NCI-H187 treated with DMSO at 0.1 percent for 48 hours (cell line): ENCODE measurements around the gene RNF157.
"Not testable (repeated sequence)": the region's sequence is repeated elsewhere in the genome, so short reads cannot be mapped to it uniquely, and the experiment has no call there.

ENCODE experiments used
- DNase-seq: peaks from one replicate; lab custom pipeline; 2025; lab: John Stamatoyannopoulos, UW

The RNF157 gene

GRCh38 chr17:76234354-76234679 is 6.0 kb downstream of the RNF157 start:
- DNase-seq = no peak

- no peak for DNase-seq
Observed at GRCh38 chr17:76233588-76234353, 6.5 kb downstream of the RNF157 start.

GRCh38 chr17:76232342-76232741 is 8.0 kb downstream of the RNF157 start:
- DNase-seq = no peak

DNA sequence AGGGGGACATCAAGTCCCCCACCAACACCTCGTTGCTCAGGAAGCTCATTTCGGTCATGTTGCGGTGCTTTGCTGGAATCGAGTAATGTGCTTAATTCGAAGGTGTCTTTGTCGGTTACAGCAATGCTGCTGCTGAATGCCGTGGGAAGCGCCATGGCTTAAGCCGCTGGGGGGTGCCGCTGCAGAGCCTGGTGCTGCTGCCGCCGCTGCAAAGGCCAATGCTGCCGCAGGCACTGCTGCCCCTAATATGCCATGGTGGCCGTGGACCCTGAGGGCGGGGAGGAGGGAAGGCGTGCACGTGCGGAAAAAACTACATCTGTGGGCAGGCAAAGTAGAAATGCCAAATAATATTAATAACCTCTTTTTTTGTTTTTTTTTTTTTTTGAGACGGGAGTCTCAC is 13.5 kb downstream of the RNF157 start:
- not testable (repeated sequence) for DNase-seq

DNA sequence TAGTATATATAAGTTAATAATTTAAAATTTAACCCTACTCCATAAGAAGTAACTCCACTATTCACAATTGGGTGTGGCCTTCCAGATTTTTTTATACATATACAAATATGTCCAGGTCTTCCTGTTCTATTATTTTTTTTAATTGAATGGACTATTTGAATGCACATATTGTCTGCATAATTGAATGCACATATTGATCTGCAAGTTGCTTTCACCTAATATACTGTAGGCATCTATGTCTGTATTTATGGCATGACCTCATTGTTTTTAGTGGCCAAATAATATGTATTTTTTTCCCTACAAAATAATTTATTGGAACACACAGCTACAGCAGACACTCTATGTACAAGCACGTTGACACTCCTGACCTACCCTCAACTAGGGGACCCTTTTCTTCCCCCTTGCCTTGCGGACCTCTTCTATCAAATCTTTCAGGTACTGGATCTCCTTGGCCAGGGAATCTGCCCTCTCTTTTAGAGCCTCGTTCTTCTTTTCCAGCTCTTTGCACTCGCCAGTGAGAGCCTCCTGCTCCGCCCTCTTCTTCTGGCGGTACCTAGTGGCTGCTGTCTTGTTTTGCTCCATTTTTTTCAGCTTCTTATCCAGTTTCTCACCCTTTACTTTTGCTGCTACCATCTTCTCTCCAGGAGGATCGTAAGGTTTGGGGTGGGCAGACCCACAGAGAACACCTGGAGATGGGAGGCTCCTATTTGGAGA is 14.8 kb downstream of the RNF157 start:
- not testable (repeated sequence) for DNase-seq

DNA sequence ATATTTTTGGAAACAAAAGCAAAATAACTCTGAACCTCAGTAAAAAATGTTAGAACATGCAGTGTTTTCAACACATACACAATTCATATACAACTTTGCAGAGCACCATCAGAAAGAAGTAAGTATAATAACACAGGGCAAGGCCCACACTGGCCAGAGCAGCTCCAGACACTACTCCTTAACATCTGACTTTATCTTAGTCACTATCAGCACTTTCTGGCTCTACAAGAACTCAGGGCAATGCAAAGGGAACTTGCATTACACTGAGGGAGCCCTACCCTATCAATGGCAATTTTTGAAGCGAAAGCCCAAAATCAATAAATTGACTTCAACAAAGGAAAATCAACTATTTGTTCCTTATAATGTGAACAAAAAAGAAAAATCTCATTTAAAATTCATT is 16.5 kb downstream of the RNF157 start:
- no peak for DNase-seq

- no peak for DNase-seq
Observed at GRCh38 chr17:76219670-76220383, 20.5 kb downstream of the RNF157 start.

- DNase-seq = no peak
Observed at GRCh38 chr17:76217081-76217480, 23.2 kb downstream of the RNF157 start.

- no peak for DNase-seq
Observed at GRCh38 chr17:76213491-76213890, 26.8 kb downstream of the RNF157 start.

- no peak for DNase-seq
Observed at GRCh38 chr17:76208120-76208519, 32.2 kb downstream of the RNF157 start.

GRCh38 chr17:76207275-76208059 is 32.8 kb downstream of the RNF157 start:
- no peak for DNase-seq

- not testable (repeated sequence) for DNase-seq
Observed at GRCh38 chr17:76205542-76206144, 34.6 kb downstream of the RNF157 start.

DNA sequence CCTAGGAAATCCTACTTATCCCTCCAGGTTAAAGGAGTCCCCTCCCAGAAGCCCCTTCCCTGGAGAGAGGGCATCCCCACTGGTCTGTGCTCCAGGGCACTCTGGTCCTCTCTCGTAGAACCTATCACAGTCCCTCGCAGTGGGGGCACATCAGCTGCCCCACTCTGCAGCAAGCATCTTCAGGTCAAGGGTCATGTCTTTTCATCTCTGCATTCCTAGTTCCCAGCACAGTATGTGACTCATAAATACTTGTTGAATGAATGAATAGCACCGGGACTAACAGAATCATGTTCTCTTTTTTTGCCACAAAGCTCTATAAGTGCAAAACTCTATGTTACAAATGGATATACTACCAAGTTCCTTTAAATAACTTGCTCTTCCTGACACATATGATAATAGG is 36.0 kb downstream of the RNF157 start:
- DNase-seq = no peak

DNA sequence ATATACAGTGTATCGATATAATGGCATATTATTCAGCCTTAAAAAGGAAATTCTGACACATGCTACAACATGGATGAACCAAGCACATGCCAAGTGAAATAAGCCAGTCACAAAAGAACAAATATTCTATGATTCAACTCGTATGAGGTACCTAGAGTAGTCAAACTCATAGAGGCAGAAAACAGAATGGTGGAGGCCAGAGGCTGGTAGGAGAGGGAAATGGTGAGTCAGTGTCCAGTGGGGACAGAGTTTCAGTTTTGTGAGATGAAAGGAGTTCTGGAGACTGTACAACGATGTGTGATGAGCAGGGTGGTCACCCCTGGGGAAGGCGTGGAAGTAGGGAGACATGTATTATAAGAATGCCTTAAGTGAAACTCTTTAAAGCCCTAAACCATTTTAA is 39.9 kb downstream of the RNF157 start:
- no peak for DNase-seq

GRCh38 chr17:76199469-76199868 is 40.8 kb downstream of the RNF157 start:
- no peak for DNase-seq

DNA sequence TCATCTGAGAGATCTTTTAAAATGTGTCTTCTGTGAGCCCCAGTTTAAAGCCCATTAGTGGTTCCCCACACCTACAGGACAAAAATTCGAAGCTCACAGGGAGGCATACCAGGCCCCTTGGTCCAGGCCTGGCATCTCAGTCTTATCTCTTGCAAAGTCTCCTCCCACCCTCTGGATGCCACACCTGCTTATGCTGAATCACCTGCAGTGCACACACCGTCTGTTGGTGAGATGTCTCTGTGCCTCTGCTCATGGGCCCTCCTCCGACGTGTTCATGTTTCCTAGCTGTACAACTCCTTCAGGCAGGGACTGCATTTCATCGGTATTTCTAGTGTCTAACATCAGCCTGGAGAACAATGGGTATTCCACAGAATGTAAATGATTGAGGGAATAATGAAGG is 41.6 kb downstream of the RNF157 start:
- no peak for DNase-seq

DNA sequence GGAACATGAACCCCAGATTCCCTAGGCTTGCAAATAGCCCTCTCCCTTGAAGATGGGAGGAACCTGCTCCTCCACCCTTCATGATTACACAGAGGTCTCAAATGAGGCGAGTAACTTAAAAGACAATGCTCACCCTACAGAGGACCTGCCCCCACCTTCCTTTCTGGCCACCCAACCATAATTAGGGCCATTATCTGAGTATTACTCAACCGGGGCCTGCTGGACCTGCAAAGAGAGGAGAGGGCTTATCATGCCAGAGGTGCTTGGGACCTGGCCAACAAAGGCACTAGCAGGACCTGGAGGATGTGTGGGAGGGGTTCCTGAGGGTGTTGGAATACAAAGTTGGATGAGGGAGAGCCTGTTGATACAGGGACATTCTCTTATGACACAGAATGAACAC is 42.4 kb downstream of the RNF157 start:
- DNase-seq = no peak

GRCh38 chr17:76196675-76197074 is 43.6 kb downstream of the RNF157 start:
- DNase-seq = no peak

DNA sequence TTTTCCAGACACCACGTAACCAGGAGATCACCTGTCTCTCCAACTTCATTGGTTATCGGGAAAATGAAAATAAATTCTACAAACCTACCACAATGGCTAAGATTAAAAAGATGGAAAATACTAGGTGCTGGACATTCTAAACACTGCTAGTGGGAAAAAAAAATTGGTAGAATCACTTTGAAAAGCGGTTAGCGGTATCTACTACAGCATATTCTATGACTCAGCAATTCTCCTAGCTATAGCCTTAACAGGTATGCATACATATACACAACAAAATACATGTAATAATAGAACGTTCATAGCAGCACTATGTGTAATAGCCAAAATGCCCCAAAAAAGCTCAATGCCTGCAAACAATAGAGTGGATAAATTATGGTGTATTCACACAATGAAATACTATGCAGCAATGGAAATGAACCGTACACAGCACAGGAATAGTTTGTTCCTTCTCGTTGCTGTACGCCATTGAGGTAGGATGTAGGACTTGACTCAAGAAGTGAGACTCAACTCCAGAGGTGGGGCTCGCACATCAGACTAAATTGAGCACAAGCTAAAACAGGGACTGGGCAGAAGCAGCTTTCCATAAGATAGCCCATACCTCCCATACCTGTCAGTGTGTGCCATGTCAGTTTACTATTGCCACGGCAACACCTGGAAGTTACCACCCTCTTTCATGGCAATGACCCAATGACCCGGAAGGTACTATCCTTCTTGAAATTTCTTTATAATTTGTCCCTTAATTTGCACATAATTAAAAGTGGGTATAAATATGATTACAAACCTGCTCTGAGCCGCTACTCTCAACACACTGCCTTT is 44.8 kb downstream of the RNF157 start:
- no peak for DNase-seq

- no peak for DNase-seq
Observed at GRCh38 chr17:76193591-76193990, 46.7 kb downstream of the RNF157 start.

DNA sequence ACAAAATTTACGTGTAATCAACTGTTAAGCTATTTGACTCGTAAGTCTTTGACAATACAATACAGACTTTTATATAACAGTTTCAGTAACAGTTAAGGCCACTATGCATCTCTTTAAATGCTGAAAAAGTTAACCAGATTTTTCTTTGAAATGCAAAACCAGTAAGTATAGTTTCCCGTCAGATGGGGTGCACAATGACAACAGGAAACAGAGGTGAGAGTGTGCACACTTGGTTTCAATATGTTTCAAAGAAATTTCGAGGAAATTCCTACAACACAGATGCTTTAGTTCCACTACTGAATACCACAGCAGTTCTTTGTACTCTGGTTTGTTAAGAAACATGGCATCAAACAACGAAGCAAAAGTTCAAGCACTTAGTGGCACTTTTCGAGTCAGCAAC is 48.4 kb downstream of the RNF157 start:
- no peak for DNase-seq
